Peyer's patch (tissue), 4 donors: ENCODE results near the gene PRODH2. TPM values are rescaled to one million over a fixed set of nuclear protein-coding genes. Genes with fewer than 3 reads are reported as not detected.

ENCODE experiments used
- DNase-seq, 3 donors: peaks; one replicate each; pipeline ENCODE4 v3.0.0-alpha.2; 2017 to 2019
- H3K27ac ChIP-seq, 4 donors: fragments of 200-600 bp; sonication (generic); one replicate each; pipeline ENCODE4 v1.5.1; 2016 to 2019
- H3K27me3 ChIP-seq, 2 donors: fragments of 200-600 bp; sonication (generic); one replicate each; pipeline ENCODE4 v1.5.1; 2019
- H3K36me3 ChIP-seq, 3 donors: fragments of 200-600 bp; sonication (generic); one replicate each; pipeline ENCODE4 v1.5.1; 2016 to 2019
- H3K4me1 ChIP-seq, 4 donors: fragments of 200-600 bp; sonication (generic); one replicate each; pipeline ENCODE4 v1.5.1; 2016 to 2019
- H3K4me3 ChIP-seq, 4 donors: fragments of 200-600 bp; sonication (generic); 1 replicate in 3 of 4; 2 replicates in 1 of 4; pipeline ENCODE4 v1.5.1; 2016 to 2019; ENCODE audit warnings: mild to moderate bottlenecking in 1 of 4
- H3K9me3 ChIP-seq, 4 donors: fragments of 200-600 bp; sonication (generic); one replicate each; pipeline ENCODE4 v1.5.1; 2016 to 2019; ENCODE audit warnings: mild to moderate bottlenecking in 1 of 4
- POLR2A ChIP-seq, 2 donors: fragments of 450-650 bp; IDR thresholded peaks; one replicate each; pipeline ENCODE4 v1.5.1; 2017; ENCODE audit warnings: antibody characterized with exemption in 2 of 2, mild to moderate bottlenecking in 2 of 2, moderate library complexity in 2 of 2
- total RNA-seq, 4 donors: library from RNA; depleted of rRNA; stranded (reverse); fragments of >200 nt; gene quantifications; one replicate each; pipeline ENCODE4 v1.1.0, GENCODE V29; 2016
- TF ChIP-seq, protein P1 (sequence below), 6 experiments: fragments of 450-650 bp in 4 of 6; fragments of 200-600 bp in 2 of 6; sonication (generic) in 1 of 6; IDR thresholded peaks; one replicate each; pipeline ENCODE4 v1.5.1; 2017 to 2019; ENCODE audit warnings: antibody characterized with exemption in 6 of 6, mild to moderate bottlenecking in 3 of 6, moderate library complexity in 1 of 6

PRODH2 gene
- total RNA-seq, 4 donors from 2014 or later: not detected

- no peak for DNase-seq
- TF ChIP-seq, protein P1, sequence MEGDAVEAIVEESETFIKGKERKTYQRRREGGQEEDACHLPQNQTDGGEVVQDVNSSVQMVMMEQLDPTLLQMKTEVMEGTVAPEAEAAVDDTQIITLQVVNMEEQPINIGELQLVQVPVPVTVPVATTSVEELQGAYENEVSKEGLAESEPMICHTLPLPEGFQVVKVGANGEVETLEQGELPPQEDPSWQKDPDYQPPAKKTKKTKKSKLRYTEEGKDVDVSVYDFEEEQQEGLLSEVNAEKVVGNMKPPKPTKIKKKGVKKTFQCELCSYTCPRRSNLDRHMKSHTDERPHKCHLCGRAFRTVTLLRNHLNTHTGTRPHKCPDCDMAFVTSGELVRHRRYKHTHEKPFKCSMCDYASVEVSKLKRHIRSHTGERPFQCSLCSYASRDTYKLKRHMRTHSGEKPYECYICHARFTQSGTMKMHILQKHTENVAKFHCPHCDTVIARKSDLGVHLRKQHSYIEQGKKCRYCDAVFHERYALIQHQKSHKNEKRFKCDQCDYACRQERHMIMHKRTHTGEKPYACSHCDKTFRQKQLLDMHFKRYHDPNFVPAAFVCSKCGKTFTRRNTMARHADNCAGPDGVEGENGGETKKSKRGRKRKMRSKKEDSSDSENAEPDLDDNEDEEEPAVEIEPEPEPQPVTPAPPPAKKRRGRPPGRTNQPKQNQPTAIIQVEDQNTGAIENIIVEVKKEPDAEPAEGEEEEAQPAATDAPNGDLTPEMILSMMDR (IDR thresholded peaks at IDR 0.05): no peak
- TF ChIP-seq POLR2A (IDR thresholded peaks at IDR 0.05): no peak
- Histone ChIP-seq H3K9me3 (peaks cover 0 to 2% (median under 1%) of the 10 kb centered on the region in 4 donors), H3K4me3 (no peak overlapping the region), H3K27me3 (no peaks in the 10 kb centered on the region), H3K27ac (no peak overlapping the region), H3K4me1 (no peaks in the 10 kb centered on the region), H3K36me3 (no peaks in the 10 kb centered on the region)
Observed at GRCh38 chr19:35833972-35834371, 21.3 kb upstream of the PRODH2 start.

DNA sequence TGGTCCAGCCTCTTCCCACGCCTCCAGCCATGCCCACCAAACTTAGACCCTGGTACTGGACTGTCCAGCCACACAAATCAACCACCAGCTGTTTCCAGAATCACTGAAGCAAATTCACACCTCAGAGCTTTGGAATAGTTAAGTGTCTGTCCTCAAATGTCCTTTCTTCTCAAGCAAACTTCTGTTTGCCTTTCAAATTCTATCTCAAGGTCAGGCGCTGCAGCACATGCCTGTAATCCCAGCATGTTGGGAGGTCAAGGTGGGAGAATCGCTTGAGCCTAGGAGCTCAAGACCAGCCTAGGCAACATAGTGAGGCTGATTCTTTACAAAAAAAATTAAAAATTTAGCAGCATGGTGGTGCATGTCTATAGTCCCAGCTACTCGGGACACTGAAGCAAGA is 19.4 kb upstream of the PRODH2 start:
- no peak overlapping the region for H3K27ac ChIP-seq

GRCh38 chr19:35830986-35831385 is 18.3 kb upstream of the PRODH2 start:
- TF ChIP-seq POLR2A (IDR thresholded peaks at IDR 0.05): no peak
- TF ChIP-seq, protein P1 (IDR thresholded peaks at IDR 0.05): no peak
- no peaks in the 10 kb centered on the region for H3K27me3 ChIP-seq
- no peaks in the 10 kb centered on the region for H3K9me3 ChIP-seq
- H3K4me3 ChIP-seq: no peak overlapping the region
- DNase-seq: no peak
- no peak overlapping the region for H3K27ac ChIP-seq
- no peaks in the 10 kb centered on the region for H3K36me3 ChIP-seq
- no peaks in the 10 kb centered on the region for H3K4me1 ChIP-seq

More for the DNA sequence above, 19.4 kb upstream of the PRODH2 start:
- H3K36me3 ChIP-seq: no peaks in the 10 kb centered on the region
- H3K9me3 ChIP-seq: no peaks in the 10 kb centered on the region
- no peaks in the 10 kb centered on the region for H3K4me1 ChIP-seq
- no peak for TF ChIP-seq POLR2A (IDR thresholded peaks at IDR 0.05)
- TF ChIP-seq, protein P1 (IDR thresholded peaks at IDR 0.05): no peak
- DNase-seq: no peak
- no peak overlapping the region for H3K4me3 ChIP-seq
- H3K27me3 ChIP-seq: no peaks in the 10 kb centered on the region

GRCh38 chr19:35828692-35829301 is 16.2 kb upstream of the PRODH2 start:
- Histone ChIP-seq H3K4me1 (no peaks in the 10 kb centered on the region), H3K4me3 (no peak overlapping the region), H3K27me3 (no peaks in the 10 kb centered on the region), H3K27ac (no peak overlapping the region), H3K9me3 (no peaks in the 10 kb centered on the region), H3K36me3 (no peaks in the 10 kb centered on the region)
- TF ChIP-seq, protein P1 (IDR thresholded peaks at IDR 0.05): no peak
- no peak for TF ChIP-seq POLR2A (IDR thresholded peaks at IDR 0.05)
- peak in 1 of 3 donors; percentile 60 for DNase-seq

GRCh38 chr19:35824150-35824549 is 11.5 kb upstream of the PRODH2 start:
- H3K36me3 ChIP-seq: no peaks in the 10 kb centered on the region
- no peak overlapping the region for H3K4me3 ChIP-seq
- no peaks in the 10 kb centered on the region for H3K27me3 ChIP-seq
- H3K4me1 ChIP-seq: no peaks in the 10 kb centered on the region
- DNase-seq: no peak
- TF ChIP-seq POLR2A (IDR thresholded peaks at IDR 0.05): no peak
- TF ChIP-seq, protein P1 (IDR thresholded peaks at IDR 0.05): no peak
- H3K9me3 ChIP-seq: no peaks in the 10 kb centered on the region
- no peak overlapping the region for H3K27ac ChIP-seq

- no peaks in the 10 kb centered on the region for H3K36me3 ChIP-seq
- H3K27ac ChIP-seq: no peak overlapping the region
- no peaks in the 10 kb centered on the region for H3K4me1 ChIP-seq
- TF ChIP-seq, protein P1 (IDR thresholded peaks at IDR 0.05): no peak
- TF ChIP-seq POLR2A (IDR thresholded peaks at IDR 0.05): no peak
- H3K9me3 ChIP-seq: no peaks in the 10 kb centered on the region
- no peak overlapping the region for H3K4me3 ChIP-seq
- DNase-seq: no peak
- no peaks in the 10 kb centered on the region for H3K27me3 ChIP-seq
Observed at GRCh38 chr19:35822579-35822978, 9.9 kb upstream of the PRODH2 start.
